ENCODE measurements around the gene TNS4. TPM values are rescaled to one million over a fixed set of nuclear protein-coding genes. Genes with fewer than 3 reads are reported as not detected.

The TNS4 gene
- total and polyA plus RNA-seq, 12 donors, result 0.01 to 0.62 TPM; not detected in 10

GRCh38 chr17:40528692-40529417 lies 27.4 kb upstream of the TNS4 start:
- intact Hi-C loops (cut with DNase I), result loop anchor here in 1 of 10 donors (5.0 kb wide), 1 partner anchor 227 kb away; no protein-coding TSS in a partner anchor

GRCh38 chr17:40526668-40527067 lies 25.2 kb upstream of the TNS4 start:
- Histone ChIP-seq H3K9me3 (peaks cover 0 to 23% (median 0%) of the 10 kb centered on the region in 11 donors), H3K4me3 (no peak overlapping the region), H3K27me3 (peaks cover 0 to 4% (median 0%) of the 10 kb centered on the region in 7 donors), H3K27ac (peak overlapping the region in 5 of 10 donors; percentile 22 to 58 (median 37)), H3K36me3 (no peaks in the 10 kb centered on the region), H3K4me1 (peaks cover 0 to 19% (median 4%) of the 10 kb centered on the region in 9 donors)
- ATAC-seq (peak; percentile 43 to 89 (median 80)), DNase-seq (peak in 1 of 2 donors; percentile 32)
- 45 to 46% methylated on average over 5 of the region's 5 CpGs for WGBS, 2 donors
- TF ChIP-seq CTCF (IDR thresholded peaks at IDR 0.05), result no peak
- intact Hi-C loops (cut with DNase I), result loop anchor here in 1 of 10 donors (5.0 kb wide), 1 partner anchor 224 kb away; no protein-coding TSS in a partner anchor

More at GRCh38 chr17:40528692-40529417, 27.4 kb upstream of the TNS4 start:
- Histone ChIP-seq H3K36me3 (no peaks in the 10 kb centered on the region), H3K4me1 (peaks cover 5 to 39% (median 23%) of the 10 kb centered on the region in 9 donors), H3K9me3 (peaks cover 0 to 23% (median 0%) of the 10 kb centered on the region in 11 donors), H3K4me3 (no peak overlapping the region), H3K27me3 (peaks cover 0 to 4% (median 0%) of the 10 kb centered on the region in 7 donors), H3K27ac (peak overlapping the region in 1 of 10 donors; percentile 39)
- TF ChIP-seq CTCF (IDR thresholded peaks at IDR 0.05), result no peak
- DNase-seq (no peak), ATAC-seq (no peak)
- 88% methylated on average over 10 of the region's 10 CpGs for WGBS, 2 donors

- WGBS, 2 donors, result 94 to 96% methylated on average over 1 of the region's 1 CpG
- Histone ChIP-seq H3K9me3 (peaks cover 0 to 23% (median 0%) of the 10 kb centered on the region in 11 donors), H3K4me1 (peaks cover 0 to 15% (median 0%) of the 10 kb centered on the region in 9 donors), H3K27me3 (peaks cover 0 to 5% (median 0%) of the 10 kb centered on the region in 7 donors), H3K36me3 (no peaks in the 10 kb centered on the region), H3K4me3 (no peak overlapping the region), H3K27ac (no peak overlapping the region)
- ATAC-seq, result no peak
- intact Hi-C loops (cut with DNase I), result loop anchor here in 1 of 10 donors (5.0 kb wide), 1 partner anchor 223 kb away; no protein-coding TSS in a partner anchor
- DNase-seq, result no peak
- no peak for TF ChIP-seq CTCF (IDR thresholded peaks at IDR 0.05)
Observed at GRCh38 chr17:40525294-40525693, 23.9 kb upstream of the TNS4 start.

GRCh38 chr17:40524243-40524965 lies 23.0 kb upstream of the TNS4 start:
- intact Hi-C loops (cut with DNase I), result loop anchor here in 1 of 10 donors (5.0 kb wide), 1 partner anchor 37 kb away; no protein-coding TSS in a partner anchor
- Histone ChIP-seq H3K4me3 (no peak overlapping the region), H3K27ac (no peak overlapping the region), H3K27me3 (peaks cover 0 to 7% (median 0%) of the 10 kb centered on the region in 7 donors), H3K9me3 (peaks cover 0 to 23% (median 0%) of the 10 kb centered on the region in 11 donors), H3K4me1 (peaks cover 0 to 15% (median 0%) of the 10 kb centered on the region in 9 donors), H3K36me3 (no peaks in the 10 kb centered on the region)
- ATAC-seq (no peak), DNase-seq (no peak)
- 66 to 75% methylated on average over 3 of the region's 3 CpGs for WGBS, 2 donors
- no peak for TF ChIP-seq CTCF (IDR thresholded peaks at IDR 0.05)
